T follicular helper cell (primary cell): ENCODE measurements around the gene ZNF260.
"Not testable (repeated sequence)": the region's sequence is repeated elsewhere in the genome, so short reads cannot be mapped to it uniquely, and the experiment has no call there.

Experiments used
- DNase-seq: peaks from one replicate; pipeline ENCODE4 v3.0.0-alpha.2; 2020; ENCODE audit warnings: low read depth
- total RNA-seq, 2 experiments: gene quantifications; one replicate each; lab custom pipeline; 2026; lab: John Stamatoyannopoulos, UW

Gene ZNF260
- 19.3 to 37.1 reads per million in 2 experiments for total RNA-seq

GRCh38 chr19:36528194-36528920 lies at the start of gene ZNF260:
Gene ZNF260 (minus strand): TSS chr19:36528271. CDS start chr19:36515238, 13,033 bp downstream.
- DNase-seq, result peak; percentile 85

GRCh38 chr19:36577271-36577996 lies 49.4 kb upstream of the ZNF260 start:
- DNase-seq, result no peak

- DNase-seq, result no peak
Observed at GRCh38 chr19:36574741-36575140, 46.7 kb upstream of the ZNF260 start.

GRCh38 chr19:36573895-36574720 lies 46.0 kb upstream of the ZNF260 start:
- DNase-seq, result no peak

- DNase-seq, result peak; percentile 81
Observed at GRCh38 chr19:36573020-36573894, 45.2 kb upstream of the ZNF260 start, which contains the start of gene ZNF529. Gene ZNF529 (minus strand): TSS chr19:36573292. CDS start chr19:36572346, 946 bp downstream.

GRCh38 chr19:36572593-36573019 lies 44.5 kb upstream of the ZNF260 start:
- no peak for DNase-seq

GRCh38 chr19:36564391-36564790 lies 36.3 kb upstream of the ZNF260 start:
- DNase-seq, result no peak

GRCh38 chr19:36547001-36547732 lies 19.1 kb upstream of the ZNF260 start:
- DNase-seq, result no peak

GRCh38 chr19:36528921-36529518 lies 949 bp upstream of the ZNF260 start:
- DNase-seq, result no peak

- DNase-seq, result no peak
Observed at GRCh38 chr19:36527873-36528193, 238 bp downstream of the ZNF260 start.

- DNase-seq, result no peak
Observed at GRCh38 chr19:36527341-36527740, 730 bp downstream of the ZNF260 start.

GRCh38 chr19:36526581-36526980 lies 1.5 kb downstream of the ZNF260 start:
- DNase-seq, result no peak

GRCh38 chr19:36524617-36525016 lies 3.5 kb downstream of the ZNF260 start:
- no peak for DNase-seq

- DNase-seq, result no peak
Observed at GRCh38 chr19:36514012-36514612, 14.0 kb downstream of the ZNF260 start.

- DNase-seq, result no peak
Observed at GRCh38 chr19:36508325-36508724, 19.7 kb downstream of the ZNF260 start.

- DNase-seq, result no peak
Observed at GRCh38 chr19:36501973-36502372, 26.1 kb downstream of the ZNF260 start.

GRCh38 chr19:36497001-36497400 lies 31.1 kb downstream of the ZNF260 start:
- DNase-seq, result no peak

- not testable (repeated sequence) for DNase-seq
Observed at GRCh38 chr19:36492689-36493453, 35.2 kb downstream of the ZNF260 start.

- DNase-seq, result not testable (repeated sequence)
Observed at GRCh38 chr19:36490846-36491245, 37.2 kb downstream of the ZNF260 start.
